NCI-H187 (cell line): ENCODE data around the gene VPS18.

Experiments
- DNase-seq, 2 experiments: peaks; one replicate each; lab custom pipeline; 2025; lab: John Stamatoyannopoulos, UW

The VPS18 gene

DNA sequence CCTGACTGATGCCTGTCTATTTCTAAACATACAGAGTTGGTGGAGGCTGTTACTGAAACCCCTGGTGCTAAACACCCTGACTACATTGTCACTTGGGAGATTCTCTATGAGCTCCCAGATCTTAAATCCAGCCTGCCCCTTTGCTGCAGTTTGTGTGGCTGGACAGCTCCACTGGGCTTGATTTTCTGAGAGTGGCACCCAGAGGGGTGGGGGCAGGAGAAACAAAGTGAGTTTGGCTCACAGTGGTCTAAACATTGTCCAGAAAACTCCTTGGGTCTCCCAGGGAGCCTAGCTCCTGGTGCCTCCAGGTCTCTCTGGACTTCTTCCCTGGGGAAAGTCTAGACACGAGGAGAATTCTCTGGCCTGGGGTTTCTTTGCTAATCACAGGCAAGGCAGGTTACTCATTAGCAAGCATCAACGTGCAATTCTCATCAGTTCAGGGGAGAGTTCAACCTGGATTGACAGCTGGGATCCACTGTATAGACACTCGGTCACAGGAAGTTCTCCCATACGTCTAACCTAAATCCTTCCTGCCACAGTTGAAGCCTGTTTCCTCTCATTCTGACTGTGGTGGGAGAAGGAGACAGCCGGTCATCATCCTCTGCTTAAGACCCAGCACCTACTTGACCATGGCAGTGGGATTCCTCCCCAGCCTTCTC, 27.8 kb downstream of the VPS18 start:
- no peak for DNase-seq

DNA sequence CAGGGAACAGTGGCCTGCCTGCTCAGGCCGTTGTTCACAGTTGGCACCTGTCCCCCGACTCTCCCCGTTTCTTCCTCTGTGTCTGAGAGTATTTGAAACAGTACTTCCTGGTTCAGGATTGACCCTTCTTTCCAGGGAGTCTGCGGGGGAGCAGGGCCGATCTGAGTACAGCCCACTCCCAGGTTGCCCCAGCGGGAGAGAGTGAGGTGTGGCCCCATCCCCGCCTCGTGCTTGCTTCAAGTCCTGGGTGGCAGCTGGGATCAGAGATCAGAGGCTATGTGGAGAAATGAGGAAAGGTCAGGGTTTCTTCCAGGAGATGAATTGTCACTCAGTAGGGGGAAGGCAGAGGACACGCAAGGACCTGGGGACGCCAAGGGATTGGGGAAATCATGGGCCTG, 28.4 kb downstream of the VPS18 start:
- no peak for DNase-seq

DNA sequence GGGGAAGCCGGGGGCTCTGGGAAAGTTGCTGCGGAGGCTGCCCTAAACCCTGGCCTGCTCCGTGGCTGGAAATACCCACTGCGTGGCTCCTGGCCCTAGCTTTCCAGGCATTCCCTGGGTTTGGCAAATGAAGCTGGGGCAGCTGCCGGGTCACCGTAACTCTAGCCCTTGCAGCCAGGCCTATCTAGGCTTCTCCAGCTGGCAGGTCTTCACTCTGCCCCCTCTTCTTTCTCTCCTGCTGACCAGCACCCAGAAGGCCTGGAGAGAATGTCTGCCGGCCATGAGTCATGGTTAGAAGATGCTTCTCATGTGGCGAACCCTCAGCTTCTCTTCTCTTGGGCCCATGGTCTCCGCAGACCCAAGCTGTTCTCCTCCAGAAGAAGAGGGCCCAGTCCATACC, 29.3 kb downstream of the VPS18 start:
- DNase-seq = no peak

DNA sequence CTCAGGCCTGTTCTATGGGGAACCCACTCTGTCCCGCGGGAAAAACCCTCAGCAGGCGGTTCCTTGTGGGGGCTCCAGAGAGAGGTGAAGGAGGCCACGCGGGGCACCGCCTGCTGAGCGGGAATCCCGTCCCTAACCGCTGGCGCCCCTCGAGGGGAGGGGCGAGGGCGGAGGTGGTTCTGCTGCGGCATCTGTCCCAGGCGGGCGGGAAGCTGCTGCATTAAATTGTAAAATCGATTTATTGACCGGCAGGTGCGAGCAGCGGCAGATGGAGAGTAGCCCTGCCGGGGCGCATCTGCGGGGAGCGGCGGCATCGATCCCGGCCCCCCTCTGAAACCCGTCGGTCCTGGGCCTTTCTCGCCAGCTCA, 31.2 kb downstream of the VPS18 start:
- DNase-seq = no peak

DNA sequence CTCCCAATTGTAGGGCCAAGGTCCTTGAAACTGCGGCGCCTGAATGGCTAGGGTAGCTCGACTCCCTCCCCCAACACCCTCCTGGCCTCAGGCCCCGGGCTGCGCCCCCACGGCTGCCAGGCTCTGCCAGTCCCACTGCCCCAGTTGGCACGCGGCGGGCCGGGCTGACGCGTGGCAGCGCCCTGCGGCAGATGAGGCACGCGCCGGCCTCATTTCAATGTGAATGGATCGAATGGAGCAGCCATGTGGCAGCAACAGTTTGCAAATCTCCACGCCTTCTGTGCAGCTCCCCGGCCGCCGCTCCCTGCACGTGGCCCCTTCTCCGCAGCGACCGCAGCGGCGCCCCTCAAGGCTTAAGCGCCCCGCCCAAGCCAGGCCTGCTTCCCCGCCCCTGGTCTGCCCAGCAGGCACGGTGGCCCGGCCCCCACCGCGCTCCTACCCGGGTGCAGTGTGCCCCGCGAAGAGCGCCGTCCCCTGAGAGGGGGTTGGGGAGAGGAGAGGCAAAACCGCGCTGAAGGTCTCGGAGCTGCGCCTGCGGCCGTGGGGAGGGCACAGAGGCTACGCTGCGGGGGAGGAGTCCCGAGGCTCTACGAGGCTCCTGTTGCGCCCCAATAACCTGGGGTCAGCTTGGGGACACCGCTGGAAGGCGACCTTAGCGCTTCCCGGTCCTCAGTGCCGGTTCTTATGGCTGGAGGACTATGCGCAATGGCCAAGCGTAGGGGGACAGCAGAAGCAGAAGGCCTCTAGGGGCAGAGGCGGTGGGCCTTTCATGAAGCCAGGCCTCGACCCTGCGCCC, 31.8 kb downstream of the VPS18 start:
- no peak for DNase-seq

DNA sequence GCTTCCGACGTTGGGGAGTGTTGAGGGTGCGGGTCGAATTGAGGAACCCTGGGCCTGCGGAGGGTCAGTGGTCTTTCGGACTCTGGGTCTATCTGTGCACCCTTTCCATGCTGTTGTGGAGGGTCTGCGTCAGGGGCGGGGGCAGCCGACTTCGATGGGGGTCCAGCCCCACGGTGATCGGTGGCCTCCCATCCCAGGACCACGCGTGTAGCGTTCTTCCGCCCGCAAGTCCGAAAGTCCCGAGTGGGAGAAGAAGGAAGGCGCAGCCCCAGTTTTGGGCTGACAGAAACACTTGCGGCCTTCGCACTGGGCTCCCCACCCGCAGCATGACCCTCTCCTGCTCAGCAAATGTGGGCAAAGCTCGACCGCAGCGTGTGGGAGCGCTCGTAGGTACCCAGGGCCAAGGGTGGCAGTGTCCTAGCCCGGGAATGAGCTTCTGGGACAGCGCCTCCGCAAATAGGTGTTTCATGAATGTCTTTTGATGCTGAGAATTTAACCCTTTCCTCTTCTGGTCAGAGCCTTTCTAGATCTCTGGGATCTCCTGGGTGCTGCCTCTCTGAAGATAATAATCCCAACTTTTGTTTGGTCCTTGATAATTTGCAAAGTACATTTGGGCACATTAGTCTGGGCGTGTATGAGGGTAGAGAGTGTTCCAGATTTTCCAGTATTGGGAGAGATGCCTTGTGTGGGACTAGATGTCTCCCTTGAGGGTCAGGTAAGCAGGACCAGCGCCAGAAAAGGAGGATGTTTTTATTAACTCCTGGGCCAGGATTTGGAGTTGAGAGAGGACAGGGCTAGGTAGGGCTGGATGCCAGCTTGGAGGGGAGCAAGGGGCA, 32.6 kb downstream of the VPS18 start:
- DNase-seq = no peak

DNA sequence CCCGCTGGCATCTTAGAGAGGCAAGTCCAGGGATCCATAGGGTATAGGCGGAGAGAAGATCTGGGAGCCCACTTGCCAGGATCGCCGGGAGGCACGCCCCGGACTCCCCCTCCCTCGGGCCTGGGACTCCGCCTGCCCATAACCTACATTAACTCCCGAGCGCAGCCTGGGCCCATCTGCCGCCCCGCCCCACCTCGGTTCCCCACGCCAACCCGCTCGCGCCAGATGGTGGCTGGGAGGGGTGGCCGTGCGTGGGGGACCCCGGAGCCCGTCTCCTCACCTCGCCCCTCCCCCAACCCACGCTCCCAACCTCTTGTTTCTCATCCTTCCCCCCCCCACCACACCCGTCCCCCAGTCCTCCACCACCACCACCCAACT, 33.2 kb downstream of the VPS18 start:
- DNase-seq = no peak

DNA sequence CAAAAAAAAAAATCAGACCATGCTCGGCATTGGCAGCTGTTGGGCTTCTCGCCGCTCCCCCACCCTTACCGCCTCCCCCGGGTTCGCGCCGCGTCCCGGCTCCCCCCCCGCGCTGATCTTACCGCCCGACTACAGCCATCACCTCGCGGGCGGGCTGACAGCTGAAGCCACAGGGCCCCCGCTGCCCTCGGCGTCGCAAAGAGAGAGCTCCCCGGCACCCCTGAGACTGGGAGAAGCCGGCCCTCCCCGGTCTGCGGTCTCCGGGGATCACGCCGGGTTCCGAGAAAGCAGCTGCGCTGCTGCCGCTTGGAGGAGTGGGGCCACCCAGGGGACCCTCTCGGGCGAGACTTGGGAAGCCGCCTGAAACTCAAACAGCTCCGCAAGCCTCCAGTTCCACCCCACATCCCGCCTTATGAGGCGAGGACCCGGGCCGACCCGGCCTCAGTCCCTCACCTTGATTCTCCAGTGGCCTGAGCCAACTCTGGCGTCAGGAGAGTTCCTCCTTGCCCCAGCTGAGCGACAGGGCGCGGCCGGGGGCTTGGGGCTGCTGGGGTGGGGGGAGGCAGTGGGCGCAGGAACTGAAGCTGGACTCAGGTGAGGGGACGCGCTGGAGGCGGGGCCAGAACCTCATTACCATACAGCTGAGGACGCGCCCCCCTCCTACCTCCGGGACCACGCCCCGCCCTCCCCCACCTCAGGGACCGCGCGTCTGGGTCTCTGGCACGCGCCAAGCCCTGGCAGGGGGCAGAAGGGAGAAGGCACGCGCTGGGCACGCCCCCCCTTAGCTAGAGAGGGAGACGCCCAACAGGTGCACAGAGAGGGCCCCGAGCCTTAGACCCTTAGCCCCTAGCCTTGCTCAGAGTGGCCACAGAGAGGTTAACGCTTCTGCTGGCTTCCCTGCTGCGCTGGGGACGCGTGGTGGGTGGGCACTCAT, 33.9 kb downstream of the VPS18 start:
- peak; percentile 61 to 84 for DNase-seq

DNA sequence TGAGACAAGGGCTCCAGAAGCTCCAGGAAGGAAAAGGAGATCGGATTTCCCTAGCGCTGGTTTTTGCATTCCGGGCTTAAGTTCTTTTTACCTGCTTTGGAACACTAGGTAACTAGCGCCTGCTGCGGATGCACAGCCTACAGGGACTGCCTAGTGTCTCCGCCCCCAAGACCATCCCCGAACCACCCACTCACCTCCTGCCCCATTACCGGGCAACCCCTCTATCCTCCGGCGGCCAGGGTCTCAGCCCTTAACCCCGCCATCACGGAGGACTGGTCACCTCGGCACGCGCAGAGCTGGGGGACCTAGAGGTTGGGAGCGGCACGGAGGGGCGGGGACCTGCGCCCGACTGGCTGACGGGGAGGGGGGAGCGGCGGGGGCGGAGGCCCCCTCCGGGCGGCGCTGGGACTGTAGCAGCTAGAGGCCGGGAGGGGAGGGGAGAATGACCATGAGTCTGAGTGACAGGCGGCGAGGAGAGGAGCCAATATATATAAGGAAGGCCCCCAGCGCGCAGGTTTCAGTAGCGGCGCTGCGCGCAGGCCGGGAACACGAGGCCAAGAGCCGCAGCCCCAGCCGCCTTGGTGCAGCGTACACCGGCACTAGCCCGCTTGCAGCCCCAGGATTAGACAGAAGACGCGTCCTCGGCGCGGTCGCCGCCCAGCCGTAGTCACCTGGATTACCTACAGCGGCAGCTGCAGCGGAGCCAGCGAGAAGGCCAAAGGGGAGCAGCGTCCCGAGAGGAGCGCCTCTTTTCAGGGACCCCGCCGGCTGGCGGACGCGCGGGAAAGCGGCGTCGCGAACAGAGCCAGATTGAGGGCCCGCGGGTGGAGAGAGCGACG, 34.8 kb downstream of the VPS18 start, which contains the start of gene DLL4:
TSS of gene DLL4 (plus strand) at position 520 of the 839 bp plus-strand sequence. CDS start 329 bp downstream, outside the sequence.
- DNase-seq = peak; percentile 63 to 75

DNA sequence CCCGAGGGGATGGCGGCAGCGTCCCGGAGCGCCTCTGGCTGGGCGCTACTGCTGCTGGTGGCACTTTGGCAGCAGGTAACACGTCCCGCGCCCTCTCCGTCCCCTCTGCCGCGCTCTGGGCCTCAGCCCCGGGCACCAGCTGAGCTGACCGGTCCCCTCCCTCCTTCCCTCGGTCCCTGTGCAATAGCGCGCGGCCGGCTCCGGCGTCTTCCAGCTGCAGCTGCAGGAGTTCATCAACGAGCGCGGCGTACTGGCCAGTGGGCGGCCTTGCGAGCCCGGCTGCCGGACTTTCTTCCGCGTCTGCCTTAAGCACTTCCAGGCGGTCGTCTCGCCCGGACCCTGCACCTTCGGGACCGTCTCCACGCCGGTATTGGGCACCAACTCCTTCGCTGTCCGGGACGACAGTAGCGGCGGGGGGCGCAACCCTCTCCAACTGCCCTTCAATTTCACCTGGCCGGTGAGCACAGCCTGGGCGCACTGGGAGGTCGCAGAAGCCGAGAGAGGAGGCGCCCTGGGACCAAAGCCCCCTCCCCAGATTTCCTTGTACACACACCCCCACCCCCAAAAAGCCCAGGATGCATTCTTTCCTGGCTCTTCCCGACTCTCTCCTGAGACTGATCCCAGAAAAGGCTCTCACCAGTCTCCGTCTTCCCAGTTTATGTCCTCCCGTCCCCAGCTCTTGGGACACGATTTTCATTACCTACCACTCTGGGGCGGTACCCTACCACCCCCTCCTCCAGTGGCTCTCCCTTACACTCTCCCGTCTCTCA, 35.6 kb downstream of the VPS18 start:
- DNase-seq = no peak

DNA sequence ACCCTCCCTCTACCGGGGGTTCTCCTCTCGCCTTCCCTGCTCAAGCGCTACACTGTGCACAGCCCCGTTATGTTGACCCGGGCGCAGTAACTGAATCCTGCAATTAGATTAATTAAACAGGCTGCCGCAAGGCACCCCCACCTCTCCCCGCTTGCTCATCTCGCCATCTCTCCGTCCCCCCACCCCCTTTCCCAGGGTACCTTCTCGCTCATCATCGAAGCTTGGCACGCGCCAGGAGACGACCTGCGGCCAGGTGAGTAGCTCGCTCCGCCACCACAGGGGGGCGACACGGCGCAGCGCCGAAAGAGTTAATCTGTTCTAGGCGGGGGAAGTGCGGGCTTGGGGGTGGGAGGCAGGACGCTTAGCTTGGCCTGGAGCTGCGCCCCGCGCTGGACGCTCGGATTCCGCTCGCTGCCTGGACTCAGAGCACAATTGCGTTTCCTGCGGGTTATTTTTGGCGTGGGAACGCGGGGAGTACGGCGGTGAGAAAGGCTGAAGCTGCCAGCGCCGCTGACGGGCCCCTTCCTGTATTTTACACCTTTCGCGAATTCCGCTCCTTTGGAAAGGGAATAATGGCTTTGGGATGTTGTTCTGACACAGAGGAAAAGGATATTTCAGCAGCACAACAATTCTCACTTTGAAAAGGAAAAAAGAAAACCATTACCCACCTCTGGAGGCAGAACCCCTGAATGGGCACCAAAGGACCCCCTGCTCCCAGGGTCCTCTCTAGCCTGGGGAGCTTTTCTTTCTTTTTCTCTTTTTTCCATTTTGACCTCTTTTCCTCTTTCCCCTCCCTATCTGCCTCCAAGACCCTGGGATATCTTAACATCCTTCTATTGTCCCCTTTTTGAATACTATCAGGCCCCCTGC, 36.4 kb downstream of the VPS18 start:
- peak in 1 of 2 experiments; percentile 27 for DNase-seq

DNA sequence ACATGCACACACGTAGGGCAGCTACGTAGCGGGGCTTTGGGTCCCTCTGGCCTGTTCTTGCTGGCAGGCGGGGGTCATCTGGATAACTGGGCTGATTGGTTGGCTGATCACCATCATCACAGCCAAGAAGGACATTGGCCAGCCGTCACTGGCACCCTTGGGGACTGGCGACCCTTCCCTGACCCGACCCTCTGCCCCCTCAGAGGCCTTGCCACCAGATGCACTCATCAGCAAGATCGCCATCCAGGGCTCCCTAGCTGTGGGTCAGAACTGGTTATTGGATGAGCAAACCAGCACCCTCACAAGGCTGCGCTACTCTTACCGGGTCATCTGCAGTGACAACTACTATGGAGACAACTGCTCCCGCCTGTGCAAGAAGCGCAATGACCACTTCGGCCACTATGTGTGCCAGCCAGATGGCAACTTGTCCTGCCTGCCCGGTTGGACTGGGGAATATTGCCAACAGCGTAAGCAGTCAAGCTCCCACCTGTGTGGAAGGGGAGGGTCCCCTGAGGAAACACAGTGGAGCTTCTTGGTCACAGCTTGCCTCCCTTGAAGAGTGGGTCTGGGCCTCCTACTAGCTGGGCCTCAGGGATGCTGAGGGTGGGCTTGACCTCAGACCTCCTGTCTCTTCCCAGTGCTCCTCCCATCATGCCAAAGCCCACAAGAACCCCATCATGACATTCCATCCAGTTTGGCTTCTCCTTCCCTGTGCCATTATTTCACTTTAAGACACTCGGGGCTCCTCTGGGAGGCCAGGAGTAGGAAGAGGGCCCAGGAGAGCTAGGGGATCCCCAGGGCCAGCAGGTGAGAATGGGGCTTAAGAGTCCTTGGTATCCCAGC, 37.3 kb downstream of the VPS18 start:
- no peak for DNase-seq

DNA sequence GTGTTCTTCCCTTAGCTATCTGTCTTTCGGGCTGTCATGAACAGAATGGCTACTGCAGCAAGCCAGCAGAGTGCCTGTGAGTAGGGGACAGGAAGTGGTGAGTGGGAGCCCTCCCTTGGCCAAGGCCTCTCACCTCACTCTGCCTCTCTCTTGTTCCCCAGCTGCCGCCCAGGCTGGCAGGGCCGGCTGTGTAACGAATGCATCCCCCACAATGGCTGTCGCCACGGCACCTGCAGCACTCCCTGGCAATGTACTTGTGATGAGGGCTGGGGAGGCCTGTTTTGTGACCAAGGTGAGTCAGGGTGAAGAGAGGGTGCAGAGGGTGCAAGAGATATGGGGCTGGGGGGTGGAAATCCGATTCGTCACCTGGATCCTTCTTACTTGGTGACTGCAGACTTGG, 37.9 kb downstream of the VPS18 start:
- no peak for DNase-seq

DNA sequence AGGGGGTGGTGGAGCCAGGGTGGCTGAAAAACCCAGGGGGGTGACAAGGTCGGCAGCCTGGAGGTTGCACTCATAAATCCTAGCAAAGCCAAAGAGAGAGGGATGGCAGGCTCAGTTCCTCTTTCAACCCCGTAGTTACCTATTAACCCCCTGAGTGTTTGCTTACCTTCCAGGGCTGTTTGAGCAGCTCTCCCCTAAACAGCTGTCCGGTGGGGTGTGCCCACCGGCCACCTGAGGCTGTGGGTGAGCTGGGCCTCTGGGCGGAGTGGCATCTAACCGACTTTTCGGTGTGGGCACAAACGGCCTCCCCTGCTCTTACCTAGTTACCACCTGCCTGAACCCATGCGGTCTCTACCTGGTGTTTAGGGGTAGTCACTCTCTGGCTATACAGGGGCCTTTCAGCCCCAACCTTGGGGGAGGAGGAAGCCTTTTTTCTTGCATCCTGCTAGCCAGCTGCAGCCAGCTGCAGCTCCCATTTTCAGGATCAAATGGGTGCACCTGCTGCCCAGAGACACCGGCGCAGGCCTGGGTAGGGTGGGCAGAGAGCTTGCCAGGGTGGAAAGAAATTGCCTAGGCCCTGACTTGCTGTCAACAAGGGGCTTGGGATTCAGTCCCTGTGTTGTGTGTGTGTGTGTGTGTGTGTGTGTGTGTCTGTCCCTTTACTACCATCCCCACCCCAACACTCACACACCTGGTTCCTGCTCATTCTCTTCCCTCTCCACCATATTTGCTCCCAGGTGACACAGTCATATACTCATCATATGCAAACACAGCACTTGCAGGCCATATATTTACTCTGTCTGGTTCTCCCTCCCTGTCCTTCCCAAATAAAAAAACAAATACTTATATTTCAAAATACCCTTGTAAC, 38.6 kb downstream of the VPS18 start:
- no peak for DNase-seq

DNA sequence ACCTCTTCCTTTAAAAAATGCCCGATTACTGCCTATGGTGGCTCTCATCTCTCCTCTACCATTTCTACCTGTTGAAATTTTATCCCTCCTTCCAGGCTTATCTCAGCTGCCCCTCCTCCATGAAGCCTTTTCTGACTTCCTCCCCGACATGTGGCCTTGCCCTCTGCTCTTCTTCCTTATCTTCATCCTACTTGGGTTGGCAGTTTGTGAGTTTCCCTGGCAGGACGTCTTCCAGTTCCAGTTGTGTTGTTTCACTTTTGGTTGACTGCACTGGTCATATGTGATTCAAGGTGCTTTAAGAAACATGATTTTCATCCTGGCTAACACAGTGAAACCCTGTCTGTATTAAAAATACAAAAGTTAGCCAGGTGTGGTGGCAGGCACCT, 39.3 kb downstream of the VPS18 start:
- no peak for DNase-seq

DNA sequence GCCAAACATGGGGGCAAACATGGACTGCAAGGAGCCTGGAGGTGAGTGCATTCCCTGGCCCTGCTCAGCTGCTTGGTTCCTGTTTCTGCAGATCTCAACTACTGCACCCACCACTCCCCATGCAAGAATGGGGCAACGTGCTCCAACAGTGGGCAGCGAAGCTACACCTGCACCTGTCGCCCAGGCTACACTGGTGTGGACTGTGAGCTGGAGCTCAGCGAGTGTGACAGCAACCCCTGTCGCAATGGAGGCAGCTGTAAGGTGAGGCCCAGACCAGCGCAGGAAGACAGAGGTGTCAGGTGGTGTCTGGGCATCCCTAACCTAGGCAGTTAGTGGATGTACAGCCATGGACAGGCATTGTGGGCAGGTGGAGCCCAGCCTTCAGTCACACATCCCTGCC, 40.2 kb downstream of the VPS18 start:
- DNase-seq = no peak

DNA sequence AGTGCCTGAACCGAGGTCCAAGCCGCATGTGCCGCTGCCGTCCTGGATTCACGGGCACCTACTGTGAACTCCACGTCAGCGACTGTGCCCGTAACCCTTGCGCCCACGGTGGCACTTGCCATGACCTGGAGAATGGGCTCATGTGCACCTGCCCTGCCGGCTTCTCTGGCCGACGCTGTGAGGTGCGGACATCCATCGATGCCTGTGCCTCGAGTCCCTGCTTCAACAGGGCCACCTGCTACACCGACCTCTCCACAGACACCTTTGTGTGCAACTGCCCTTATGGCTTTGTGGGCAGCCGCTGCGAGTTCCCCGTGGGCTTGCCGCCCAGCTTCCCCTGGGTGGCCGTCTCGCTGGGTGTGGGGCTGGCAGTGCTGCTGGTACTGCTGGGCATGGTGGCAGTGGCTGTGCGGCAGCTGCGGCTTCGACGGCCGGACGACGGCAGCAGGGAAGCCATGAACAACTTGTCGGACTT, 42.0 kb downstream of the VPS18 start:
- DNase-seq = no peak
